Transverse colon (tissue), 4 donors: ENCODE data around the gene RUNX1.

Experiments
- POLR2A ChIP-seq: fragments of 450-650 bp; IDR thresholded peaks from one replicate; pipeline ENCODE4 v1.6.1; 2016; ENCODE audit warnings: antibody characterized with exemption, mild to moderate bottlenecking, moderate library complexity
- POLR2AphosphoS5 ChIP-seq, 3 donors: sonication (generic); formaldehyde crosslinking; IDR thresholded peaks; one replicate each; pipeline ENCODE4 v1.6.1; 2016; ENCODE audit warnings: antibody characterized with exemption in 3 of 3
- TF ChIP-seq, protein P1 (sequence below), 5 experiments: fragments of 200-600 bp in 3 of 5; fragments of 450-650 bp in 2 of 5; sonication (generic) in 3 of 5; IDR thresholded peaks; 1 replicate in 2 of 5; 2 replicates in 3 of 5; pipeline ENCODE4 v1.5.1; 2016 to 2017; ENCODE audit warnings: antibody characterized with exemption in 5 of 5, inconsistent platforms in 3 of 5, mild to moderate bottlenecking in 2 of 5, moderate library complexity in 1 of 5

DNA sequence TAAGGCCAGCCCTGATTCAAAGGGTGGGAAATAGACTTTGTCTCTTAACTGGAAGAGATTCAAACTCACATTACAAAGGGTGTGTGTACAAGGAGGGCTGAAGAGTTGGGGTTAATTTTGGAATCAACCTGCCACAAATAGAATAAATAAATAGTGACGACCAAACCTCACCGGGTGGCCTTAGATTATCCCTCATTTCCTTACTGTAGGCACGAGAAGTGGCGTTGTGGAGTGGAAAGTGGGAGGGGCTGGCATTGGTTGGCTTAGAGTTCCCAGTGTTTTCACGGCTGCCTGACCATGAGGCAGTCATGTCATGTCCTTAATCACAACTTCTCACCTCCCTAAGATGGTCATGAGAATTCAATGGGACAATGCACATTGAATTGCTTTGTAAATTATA is 21.3 kb upstream of the RUNX1 start:
- TF ChIP-seq, protein P1, sequence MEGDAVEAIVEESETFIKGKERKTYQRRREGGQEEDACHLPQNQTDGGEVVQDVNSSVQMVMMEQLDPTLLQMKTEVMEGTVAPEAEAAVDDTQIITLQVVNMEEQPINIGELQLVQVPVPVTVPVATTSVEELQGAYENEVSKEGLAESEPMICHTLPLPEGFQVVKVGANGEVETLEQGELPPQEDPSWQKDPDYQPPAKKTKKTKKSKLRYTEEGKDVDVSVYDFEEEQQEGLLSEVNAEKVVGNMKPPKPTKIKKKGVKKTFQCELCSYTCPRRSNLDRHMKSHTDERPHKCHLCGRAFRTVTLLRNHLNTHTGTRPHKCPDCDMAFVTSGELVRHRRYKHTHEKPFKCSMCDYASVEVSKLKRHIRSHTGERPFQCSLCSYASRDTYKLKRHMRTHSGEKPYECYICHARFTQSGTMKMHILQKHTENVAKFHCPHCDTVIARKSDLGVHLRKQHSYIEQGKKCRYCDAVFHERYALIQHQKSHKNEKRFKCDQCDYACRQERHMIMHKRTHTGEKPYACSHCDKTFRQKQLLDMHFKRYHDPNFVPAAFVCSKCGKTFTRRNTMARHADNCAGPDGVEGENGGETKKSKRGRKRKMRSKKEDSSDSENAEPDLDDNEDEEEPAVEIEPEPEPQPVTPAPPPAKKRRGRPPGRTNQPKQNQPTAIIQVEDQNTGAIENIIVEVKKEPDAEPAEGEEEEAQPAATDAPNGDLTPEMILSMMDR (IDR thresholded peaks at IDR 0.05) = no peak
- TF ChIP-seq POLR2A (no peak), POLR2AphosphoS5 (IDR thresholded peaks at IDR 0.05) (no peak)
